Effector CD8-positive, alpha-beta T cell (primary cell): ENCODE data around the gene MAZ.

ENCODE experiments used
- DNase-seq: peaks from one replicate; lab custom pipeline; 2025; lab: John Stamatoyannopoulos, UW

Gene MAZ

DNA sequence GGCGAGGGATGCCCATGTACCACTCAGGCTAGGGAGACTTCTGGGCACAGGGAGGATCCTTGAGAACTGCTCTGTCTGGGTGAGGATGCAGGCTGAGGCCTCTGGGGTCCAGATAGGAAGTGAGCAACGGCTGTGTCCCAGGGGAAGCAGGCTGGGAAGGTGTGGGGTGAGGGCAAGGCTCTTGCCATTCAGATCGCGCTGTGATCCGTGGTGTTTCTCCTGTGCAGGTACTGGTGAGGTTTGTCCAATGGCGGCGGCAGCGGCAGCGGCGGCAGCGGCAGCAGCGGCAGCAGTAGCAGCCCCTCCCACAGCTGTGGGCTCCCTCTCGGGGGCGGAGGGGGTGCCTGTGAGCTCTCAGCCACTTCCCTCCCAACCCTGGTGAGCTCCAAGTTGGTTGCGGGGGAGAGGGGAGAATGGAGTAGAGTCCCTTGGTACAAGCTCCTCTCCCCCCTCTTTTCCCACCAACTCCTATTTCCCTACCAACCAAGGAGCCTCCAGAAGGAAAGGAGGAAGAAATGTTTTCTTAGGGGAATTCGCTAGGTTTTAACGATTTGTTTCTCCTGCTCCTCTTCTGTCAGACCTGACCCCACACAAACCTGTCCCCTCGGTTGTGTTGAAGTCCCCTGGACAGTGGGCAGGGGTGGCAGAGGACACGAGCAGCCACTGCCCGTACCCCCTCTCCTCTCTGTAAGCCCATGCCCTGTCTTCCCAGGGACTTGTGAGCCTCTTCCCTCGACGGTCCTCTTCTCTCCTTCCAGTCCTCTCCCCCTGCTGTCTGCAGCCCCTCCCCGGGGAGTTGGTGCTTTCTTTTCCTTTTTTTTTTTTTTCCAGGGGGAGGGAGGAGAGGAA lies 3.7 kb downstream of the MAZ start:
- DNase-seq = peak; percentile 34

DNA sequence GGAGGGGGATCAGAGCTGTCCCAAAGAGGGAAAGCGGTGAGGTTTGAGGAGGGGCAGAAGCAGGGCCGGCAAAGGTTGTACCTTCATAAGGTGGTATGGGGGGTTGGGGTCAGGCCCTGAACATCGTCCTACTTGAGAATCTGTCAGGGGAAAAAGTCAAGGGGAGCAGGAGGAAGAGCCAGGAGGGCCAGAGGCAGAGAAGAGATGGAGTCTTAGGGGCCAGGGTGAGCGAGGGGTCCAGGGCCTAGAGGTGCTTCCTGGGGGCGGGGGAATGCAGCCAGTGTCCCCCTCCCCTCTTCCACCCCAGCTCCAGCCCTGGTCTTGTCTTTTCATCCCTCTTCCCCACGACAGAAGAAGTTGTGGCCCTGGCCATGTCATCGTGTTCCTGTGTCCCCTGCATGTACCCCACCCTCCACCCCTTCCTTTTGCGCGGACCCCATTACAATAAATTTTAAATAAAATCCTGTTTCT lies 4.4 kb downstream of the MAZ start:
- DNase-seq = no peak

DNA sequence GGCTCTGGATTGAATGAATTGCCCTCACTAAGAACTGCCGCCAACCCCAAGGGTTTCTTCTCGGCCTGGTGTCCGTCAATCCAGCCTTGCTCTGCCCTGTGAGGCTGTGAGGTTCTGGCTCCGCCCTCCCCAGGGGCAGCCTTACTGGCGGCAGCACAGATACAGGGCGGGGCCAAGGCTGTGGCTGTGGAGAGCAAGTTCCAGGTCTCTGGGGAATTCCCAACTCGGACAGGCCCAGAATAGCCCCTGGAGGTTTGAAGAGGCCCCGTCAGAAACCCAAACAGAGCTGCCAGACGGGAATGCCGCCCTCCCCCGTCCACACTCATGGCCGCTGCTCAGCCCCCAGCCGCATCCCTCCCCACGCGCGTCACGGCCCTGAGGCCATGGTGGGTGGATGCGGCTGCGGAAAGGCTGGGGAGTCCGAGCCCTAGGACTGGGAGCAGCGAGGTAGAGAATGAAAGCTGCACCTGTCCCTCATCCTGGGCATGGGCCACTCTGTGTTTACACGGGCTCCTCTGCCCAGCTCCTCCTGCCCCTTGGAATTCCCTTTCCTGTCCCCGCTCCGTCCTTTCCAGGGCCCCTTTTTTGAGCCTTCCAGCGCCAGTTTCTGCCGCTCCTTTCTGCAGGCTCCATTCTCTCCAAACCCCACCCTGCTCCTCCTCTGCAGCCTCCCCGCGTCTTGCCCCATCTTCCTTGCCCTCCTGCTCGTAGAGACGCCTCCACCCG lies 5.0 kb downstream of the MAZ start:
- peak; percentile 46 for DNase-seq

DNA sequence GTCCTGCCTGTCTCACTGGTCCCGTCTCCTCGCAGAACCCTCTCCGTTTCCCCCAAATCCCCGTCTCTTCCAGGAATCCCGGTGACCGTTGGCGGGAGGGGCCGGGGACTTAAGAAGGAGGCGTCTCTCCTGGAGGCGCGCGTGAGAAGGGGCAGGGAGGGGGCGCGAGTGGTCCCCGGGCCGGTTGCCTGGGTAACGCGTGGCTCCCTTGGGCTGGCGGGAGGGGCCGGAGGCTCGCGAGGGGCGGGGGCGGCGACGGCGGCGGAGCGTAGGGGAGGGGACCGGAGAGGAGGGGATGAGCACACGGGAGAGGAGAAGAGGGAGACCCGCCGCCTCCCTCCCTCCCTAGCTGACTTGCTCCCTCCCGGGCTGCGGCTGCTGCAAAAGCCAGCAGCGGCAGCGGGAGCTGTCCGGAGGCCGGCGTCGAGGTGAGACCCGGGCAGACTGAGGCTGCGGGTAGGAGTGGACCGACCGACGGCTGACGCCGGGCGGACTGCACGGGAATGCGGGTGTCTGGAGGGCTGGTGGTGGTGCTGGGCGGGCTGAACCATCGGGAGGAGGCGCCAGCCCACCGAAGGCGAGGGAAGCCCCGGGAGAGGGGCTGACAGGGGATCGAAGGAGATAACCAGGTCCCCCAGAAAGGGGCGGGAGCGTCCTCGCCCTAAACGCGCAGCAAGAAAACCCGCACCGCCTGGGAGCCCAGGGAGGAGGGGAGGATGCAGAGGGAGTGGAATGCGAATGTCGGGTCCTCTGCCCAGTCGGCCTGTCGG lies 5.8 kb downstream of the MAZ start, which contains the start of gene PRRT2:
Gene PRRT2, plus strand, starts transcription at position 298 of the 770 bp plus-strand sequence. CDS start 862 bp downstream, outside the sequence.
- DNase-seq = peak; percentile 36

DNA sequence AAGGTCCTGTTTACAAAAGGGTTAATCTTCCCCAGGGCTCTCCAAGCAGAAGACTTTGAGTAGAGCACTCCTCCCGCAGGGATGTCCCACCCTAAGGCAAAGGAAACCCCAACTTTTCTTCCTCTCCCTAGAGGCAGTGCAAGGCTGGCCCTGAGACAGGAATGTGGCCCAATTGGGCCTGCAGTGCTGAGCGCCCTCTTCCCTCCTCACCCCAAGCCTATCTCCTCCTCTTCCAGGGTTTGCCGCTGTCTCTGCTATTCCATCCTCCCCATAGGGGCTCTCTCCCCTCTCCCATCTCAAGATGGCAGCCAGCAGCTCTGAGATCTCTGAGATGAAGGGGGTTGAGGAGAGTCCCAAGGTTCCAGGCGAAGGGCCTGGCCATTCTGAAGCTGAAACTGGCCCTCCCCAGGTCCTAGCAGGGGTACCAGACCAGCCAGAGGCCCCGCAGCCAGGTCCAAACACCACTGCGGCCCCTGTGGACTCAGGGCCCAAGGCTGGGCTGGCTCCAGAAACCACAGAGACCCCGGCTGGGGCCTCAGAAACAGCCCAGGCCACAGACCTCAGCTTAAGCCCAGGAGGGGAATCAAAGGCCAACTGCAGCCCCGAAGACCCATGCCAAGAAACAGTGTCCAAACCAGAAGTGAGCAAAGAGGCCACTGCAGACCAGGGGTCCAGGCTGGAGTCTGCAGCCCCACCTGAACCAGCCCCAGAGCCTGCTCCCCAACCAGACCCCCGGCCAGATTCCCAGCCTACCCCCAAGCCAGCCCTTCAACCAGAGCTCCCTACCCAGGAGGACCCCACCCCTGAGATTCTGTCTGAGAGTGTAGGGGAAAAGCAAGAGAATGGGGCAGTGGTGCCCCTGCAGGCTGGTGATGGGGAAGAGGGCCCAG lies 6.7 kb downstream of the MAZ start:
- DNase-seq = no peak

DNA sequence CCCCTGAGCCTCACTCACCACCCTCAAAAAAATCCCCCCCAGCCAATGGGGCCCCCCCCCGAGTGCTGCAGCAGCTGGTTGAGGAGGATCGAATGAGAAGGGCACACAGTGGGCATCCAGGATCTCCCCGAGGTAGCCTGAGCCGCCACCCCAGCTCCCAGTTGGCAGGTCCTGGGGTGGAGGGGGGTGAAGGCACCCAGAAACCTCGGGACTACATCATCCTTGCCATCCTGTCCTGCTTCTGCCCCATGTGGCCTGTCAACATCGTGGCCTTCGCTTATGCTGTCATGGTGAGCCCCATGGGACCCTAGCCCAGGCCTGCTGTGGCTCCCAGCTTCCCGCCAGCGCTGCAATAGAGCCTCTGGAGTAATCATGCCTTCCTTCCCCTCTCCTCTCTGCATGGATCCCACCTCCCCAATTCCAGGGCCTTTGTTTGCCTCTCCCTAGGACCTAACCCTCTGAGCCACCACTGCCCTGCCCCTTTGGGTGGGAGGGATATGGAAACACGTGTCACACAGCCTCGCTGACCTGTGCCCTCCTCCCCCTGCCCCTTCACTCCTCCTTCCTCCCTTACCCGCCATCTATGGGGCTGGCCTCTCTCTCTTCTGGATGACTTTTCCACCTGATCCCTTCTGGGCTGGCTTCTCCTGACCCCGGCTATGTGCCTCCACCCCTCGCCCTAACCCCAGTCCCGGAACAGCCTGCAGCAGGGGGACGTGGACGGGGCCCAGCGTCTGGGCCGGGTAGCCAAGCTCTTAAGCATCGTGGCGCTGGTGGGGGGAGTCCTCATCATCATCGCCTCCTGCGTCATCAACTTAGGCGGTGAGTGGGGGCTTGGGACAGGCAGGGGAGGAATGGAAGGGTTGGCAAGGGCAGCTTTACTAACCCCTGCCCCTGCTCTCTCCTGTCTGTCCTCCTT lies 7.6 kb downstream of the MAZ start:
- no peak for DNase-seq

DNA sequence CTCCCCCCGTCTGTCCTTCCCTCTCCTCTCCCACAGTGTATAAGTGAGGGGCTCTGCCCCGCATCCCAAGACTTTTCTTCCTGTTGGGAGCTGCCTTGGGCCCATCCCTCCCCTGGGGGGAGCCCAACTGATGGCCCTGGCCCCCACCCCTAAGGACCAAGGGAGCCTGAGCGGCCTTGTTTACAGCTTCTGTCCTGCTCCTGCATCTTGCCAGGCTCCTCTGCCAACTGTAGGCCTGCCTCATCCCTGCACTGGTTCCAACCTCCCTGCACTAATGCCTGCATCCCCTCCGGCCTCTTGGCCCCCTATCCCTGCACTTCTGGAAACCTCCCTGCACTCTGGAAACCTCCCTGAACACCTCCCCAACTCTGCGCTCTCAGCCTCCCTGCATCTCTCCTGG lies 8.3 kb downstream of the MAZ start:
- no peak for DNase-seq

DNA sequence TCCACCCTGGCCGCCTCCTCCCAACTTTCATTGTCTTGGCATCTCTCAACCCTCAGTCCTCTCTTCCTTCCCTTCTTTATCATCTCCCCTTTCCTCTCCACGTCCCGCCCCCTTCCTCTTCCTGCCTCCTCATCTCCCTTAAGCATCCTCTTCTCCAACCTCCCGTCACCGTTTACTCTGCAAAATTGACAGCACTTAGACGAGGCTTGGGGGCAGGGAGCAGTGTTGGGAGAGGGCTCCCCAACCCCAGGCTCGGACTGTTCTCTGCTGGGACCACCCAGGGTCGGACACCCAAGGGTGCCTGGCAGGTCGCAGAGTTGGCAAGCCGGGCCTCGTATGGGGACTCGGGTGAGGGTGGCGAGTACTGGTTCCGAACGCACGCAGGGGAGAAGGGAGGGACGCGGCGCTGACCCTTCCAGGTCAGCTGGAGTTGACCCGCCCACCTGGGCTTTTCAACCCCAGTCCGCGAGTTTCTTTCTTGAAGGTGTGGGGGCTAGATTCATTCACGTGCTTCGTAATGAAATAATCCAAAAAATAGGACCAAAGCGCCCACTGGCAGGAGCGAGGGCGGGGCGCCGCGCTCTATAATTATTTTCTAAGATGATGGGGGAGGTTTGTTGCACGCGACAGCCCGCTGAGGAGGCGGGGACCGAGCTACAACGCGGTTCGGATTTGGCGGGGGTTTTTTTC lies 8.8 kb downstream of the MAZ start:
- peak; percentile 66 for DNase-seq

DNA sequence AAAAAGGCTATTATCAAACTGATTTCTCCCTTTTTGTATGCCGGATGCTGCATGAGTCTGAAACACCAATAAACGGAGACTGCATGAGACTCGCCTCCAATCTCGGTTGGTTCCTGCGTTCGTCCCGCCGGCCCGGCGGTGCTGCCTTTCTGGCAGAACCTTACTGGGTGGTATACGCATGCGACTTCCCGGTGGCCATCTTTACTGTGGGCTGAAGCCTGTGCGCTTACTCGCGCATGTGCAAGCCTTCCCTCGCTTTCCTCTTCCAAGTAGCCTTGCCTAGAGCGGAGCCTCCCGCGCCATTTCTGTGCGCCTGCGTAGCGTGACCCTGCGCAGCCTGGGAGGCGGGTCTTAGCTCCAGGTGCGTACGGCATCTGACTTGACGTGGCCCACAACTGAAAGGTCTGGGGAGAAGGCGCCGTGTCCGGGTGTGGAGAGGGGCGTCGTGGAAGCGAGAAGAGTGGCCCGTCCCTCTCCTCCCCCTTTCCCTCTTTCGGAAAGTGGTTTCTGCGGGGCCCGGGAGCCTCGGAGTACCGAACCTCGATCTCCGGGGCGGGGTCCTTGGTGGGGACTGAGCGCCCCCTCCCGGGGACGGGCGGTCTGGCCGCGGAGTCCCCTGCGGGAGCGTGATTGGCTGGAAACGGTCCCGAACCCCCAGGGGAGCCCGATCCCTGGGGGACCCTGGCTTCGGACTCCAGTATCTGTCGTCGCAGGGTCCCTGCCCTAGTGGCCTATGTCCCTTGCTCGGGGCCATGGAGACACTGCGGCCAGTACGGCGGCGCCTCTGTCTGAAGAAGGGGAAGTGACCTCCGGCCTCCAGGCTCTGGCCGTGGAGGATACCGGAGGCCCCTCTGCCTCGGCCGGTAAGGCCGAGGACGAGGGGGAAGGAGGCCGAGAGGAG lies 9.7 kb downstream of the MAZ start, which contains the start of gene PAGR1:
Gene PAGR1, plus strand, starts transcription at position 360 of the 901 bp plus-strand sequence. Its CDS starts 374 bp downstream, at position 734.
- DNase-seq = peak; percentile 96

DNA sequence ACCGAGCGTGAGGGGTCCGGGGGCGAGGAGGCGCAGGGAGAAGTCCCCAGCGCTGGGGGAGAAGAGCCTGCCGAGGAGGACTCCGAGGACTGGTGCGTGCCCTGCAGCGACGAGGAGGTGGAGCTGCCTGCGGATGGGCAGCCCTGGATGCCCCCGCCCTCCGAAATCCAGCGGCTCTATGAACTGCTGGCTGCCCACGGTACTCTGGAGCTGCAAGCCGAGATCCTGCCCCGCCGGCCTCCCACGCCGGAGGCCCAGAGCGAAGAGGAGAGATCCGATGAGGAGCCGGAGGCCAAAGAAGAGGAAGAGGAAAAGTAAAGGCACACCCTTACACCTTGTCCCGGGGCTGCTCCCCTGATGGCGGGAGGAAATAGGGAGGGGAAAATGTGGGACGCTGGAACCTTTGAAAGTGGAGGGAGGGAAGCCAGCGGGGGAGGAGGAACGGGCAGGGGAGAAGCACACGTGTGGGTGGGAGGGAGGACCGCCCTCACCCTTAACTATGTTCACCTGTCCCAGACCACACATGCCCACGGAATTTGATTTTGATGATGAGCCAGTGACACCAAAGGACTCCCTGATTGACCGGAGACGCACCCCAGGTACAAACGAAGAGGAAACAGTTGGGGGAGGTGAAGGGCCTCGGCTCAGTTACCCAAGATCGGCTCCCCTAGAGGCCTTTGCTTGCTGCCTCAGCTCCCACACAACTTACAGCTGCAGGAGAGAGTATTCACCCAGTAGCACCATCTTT lies 10.5 kb downstream of the MAZ start:
- DNase-seq = peak; percentile 28

DNA sequence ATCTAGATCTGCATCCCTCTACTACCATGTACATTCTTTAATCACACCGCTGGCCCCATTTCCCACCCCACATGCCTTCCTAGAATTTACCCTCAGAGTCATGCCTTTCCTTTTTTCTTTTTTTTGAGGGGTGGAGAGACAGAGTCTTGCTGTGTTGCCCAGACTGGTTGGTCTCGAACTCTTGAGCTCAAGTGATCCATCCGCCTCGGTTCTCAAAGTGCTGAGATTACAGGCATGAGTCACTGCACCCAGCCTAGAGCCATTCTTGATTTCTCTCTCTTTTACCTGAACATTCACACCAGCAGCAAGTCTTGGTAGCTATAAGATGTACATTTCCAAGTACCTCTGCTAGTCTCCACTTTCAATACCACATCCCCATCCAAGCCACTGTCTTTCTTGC lies 11.8 kb downstream of the MAZ start:
- DNase-seq = no peak

DNA sequence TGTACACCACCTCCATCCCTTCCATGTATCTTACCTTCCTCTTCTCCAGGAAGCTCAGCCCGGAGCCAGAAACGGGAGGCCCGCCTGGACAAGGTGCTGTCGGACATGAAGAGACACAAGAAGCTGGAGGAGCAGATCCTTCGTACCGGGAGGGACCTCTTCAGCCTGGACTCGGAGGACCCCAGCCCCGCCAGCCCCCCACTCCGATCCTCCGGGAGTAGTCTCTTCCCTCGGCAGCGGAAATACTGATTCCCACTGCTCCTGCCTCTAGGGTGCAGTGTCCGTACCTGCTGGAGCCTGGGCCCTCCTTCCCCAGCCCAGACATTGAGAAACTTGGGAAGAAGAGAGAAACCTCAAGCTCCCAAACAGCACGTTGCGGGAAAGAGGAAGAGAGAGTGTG lies 13.2 kb downstream of the MAZ start:
- DNase-seq = no peak

DNA sequence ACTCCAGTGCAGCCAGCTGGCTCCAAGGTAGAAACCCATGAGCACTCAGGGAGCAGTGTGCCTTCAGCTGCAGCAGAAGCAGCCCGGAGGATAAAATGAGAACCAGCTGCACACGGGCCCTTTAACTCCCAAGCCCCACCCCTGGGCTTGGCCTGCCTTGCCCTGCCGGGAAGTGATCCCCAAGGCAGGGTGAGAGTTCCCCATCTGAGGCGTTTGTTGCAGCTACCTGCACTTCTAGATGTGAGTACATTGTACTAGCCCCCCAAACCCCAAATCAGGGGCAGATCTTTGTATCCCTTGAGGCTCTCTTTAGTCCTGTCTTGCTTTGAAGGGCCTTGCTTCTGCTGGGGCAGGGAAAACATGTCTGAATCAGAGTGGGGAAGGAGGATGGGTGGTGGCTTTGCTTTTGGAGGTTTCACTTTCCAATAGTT lies 14.0 kb downstream of the MAZ start, which contains the start of gene MVP:
Gene MVP, plus strand, starts transcription at position 192 of the 431 bp plus-strand sequence. CDS start 10,088 bp downstream, outside the sequence.
- peak; percentile 18 for DNase-seq

DNA sequence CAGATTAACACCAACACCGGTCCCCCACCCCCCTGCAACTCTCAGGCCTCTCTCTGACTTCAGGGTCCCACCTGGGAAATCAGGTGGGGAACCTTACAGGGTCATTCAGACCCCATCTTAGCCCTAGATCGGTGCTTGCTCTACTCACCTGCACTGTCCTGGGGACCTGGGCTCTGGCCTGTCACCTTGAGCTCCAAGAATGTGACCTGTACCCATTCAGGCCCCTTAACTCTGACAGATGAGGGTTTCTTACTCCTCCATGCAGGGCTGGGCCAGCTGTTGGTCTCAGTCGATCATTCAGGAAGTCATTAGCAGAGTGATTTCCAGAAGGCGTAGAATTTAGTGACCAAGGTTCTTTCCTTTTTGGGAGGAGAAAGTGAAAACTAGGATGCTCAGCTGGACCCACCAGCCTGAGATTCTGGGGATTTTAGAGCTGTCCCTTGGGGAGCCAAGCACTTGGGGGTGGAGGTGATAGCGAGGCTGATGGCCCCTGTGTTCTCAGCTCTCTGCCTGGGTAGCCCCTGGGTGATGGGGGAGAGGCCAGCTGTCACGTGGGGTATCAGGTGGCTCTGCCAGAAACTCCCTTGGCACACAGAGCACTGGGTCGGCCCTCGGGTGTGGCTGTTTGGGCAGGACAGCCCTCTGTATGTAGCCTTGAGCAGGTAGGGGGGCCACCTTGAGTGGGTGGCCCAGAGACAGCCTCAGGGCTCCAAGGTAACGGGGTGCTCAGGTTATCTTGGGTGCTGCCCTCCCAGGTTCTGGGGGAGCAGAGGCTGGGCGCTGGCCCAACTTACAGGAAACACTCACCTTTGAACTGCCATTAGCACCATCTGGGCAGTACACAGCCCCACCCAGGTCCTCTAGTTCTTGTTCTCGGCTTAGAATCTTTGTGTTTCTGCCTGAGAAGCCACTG lies 14.7 kb downstream of the MAZ start:
- no peak for DNase-seq

DNA sequence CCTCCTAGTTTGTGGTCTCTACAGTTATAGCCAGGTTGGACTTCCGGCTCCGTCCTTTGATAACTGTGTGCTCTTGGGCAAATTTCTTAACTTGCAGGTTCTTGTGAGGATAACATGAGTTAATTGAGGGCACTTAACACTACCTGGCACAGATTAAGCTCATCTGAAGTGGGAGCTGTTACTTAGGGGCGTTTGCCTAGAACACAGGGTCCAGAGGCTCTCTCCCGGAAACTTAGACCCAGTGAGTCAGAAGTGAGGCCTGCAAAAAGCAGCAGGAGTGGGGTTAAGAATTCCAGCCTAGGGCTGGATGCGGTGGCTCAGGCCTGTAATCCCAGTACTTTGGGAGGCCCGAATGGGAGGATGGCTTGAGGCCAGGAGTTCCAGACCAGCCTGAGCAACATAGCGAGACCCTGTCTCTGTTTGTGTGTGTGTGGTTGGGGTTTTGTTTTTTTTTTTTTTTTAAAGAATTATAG lies 15.3 kb downstream of the MAZ start:
- no peak for DNase-seq

DNA sequence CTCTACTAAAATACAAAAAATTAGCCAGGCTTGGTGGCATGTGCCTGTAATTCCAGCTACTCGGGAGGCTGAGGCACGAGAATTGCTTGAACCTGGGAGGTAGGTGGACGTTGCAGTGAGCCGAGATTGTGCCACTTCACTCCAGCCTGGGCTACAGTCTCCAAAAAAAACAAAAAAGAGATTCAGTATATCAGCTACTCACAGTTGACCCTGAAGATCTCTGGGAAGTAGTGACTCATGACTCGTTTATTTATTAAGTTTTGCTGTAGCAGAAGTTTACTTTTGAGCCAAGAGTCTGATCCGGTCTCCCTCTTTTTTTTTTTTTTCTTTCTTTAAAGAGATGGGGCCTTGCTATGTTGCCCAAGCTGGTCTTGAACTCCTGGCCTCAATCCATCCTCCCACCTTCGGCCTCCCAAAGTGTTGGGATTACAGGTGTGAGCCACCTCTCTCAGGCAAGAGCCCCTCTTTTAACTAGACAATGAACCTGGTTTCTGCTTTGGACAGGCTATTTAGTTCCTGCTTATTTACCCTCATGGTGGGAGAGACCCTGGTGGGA lies 18.3 kb downstream of the MAZ start:
- DNase-seq = no peak
